NT2/D1 (cell line): ENCODE results near the gene PTPRH.

Experiments used
- DNase-seq: peaks from one replicate; pipeline ENCODE4 v3.0.0-alpha.2; 2011; ENCODE audit warnings: low read depth, low spot score
- H3K27me3 ChIP-seq: 2 replicates; pipeline ENCODE4 v1.6.0; 2011; ENCODE audit warnings: mild to moderate bottlenecking; ENCODE audit not compliant: insufficient read length, insufficient read depth
- H3K36me3 ChIP-seq: 2 replicates; pipeline ENCODE4 v1.6.1; 2011; ENCODE audit warnings: mild to moderate bottlenecking, low read length, mixed read lengths; ENCODE audit not compliant: insufficient read depth, insufficient read length
- H3K4me1 ChIP-seq: 2 replicates; pipeline ENCODE4 v1.5.1; 2011; ENCODE audit not compliant: insufficient read depth, insufficient read length
- H3K4me3 ChIP-seq: 2 replicates; pipeline ENCODE4 v1.5.1; 2011; ENCODE audit warnings: low read depth; ENCODE audit not compliant: insufficient read length
- H3K9ac ChIP-seq: 2 replicates; pipeline ENCODE4 v1.6.0; 2011; ENCODE audit warnings: low read depth; ENCODE audit not compliant: insufficient read length
- H3K9me3 ChIP-seq: 2 replicates; pipeline ENCODE4 v1.5.1; 2011; ENCODE audit warnings: mild to moderate bottlenecking, low read length; ENCODE audit not compliant: insufficient read depth
- SUZ12 ChIP-seq: IDR thresholded peaks from 2 replicates; pipeline ENCODE4 v1.6.1; 2011; ENCODE audit not compliant: insufficient read length, insufficient read depth; ENCODE audit errors: extremely low read depth
- YY1 ChIP-seq: IDR thresholded peaks from 2 replicates; pipeline ENCODE4 v1.6.1; 2011; ENCODE audit not compliant: insufficient read length, insufficient read depth
- ZNF274 ChIP-seq: IDR thresholded peaks from 2 replicates; pipeline ENCODE4 v1.6.1; 2011; ENCODE audit warnings: mild to moderate bottlenecking, low read depth, low read length

Gene PTPRH

GRCh38 chr19:55147545-55148251 is 61.6 kb downstream of the PTPRH start:
- Histone ChIP-seq H3K36me3 (peaks cover 4% of the 10 kb centered on the region), H3K9me3 (no peaks in the 10 kb centered on the region), H3K4me3 (no peak overlapping the region), H3K27me3 (no peaks in the 10 kb centered on the region), H3K9ac (peak overlapping the region; percentile 17), H3K4me1 (peaks cover 11% of the 10 kb centered on the region)
- DNase-seq: no peak
- TF ChIP-seq SUZ12: no peak
- no peak for TF ChIP-seq YY1
- no peak for TF ChIP-seq ZNF274

- Histone ChIP-seq H3K27me3 (no peaks in the 10 kb centered on the region), H3K4me1 (peaks cover 11% of the 10 kb centered on the region), H3K36me3 (peaks cover 4% of the 10 kb centered on the region), H3K4me3 (peak overlapping the region; percentile 55), H3K9me3 (no peaks in the 10 kb centered on the region), H3K9ac (peak overlapping the region; percentile 85)
- peak; percentile 56 for DNase-seq
- TF ChIP-seq YY1: no peak
- TF ChIP-seq SUZ12: no peak
- TF ChIP-seq ZNF274: no peak
Measured at GRCh38 chr19:55146705-55147273, 62.5 kb downstream of the PTPRH start.

DNA sequence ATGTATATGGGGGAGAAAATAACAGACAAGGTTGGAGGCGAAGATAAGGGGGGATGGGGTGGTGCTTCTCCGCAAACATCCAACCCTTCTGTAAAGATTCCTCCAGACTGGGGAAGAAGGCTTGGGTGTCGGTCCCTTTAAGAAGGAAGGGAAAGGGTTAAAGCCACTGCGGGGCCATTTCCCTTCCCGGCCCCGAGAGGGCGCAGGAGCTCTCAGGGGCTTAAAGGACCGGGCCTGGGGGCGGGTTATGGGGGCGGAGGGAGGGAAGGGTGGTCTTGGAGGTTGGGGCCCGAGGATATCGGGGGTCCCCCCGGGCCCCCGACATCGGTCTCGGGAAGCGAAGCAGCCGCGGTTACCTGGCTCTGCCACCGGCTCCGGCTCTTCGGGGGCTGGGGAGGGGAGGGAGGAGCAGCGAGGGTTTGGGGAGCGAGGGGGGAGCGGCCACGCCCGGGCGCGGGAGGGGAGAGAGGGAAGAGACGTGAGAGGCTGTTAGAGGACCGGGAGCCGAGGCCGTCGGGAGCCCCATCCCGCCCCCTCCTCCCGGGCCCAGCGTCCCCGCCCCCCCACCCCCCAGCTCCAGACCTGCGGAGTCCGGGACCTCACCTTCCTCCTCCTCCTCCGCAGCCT is 63.1 kb downstream of the PTPRH start:
- Histone ChIP-seq H3K9me3 (no peaks in the 10 kb centered on the region), H3K4me1 (peaks cover 11% of the 10 kb centered on the region), H3K36me3 (peaks cover 4% of the 10 kb centered on the region), H3K4me3 (peak overlapping the region; percentile 55), H3K27me3 (no peaks in the 10 kb centered on the region), H3K9ac (peak overlapping the region; percentile 85)
- TF ChIP-seq ZNF274: no peak
- TF ChIP-seq SUZ12: no peak
- no peak for TF ChIP-seq YY1
- DNase-seq: no peak

DNA sequence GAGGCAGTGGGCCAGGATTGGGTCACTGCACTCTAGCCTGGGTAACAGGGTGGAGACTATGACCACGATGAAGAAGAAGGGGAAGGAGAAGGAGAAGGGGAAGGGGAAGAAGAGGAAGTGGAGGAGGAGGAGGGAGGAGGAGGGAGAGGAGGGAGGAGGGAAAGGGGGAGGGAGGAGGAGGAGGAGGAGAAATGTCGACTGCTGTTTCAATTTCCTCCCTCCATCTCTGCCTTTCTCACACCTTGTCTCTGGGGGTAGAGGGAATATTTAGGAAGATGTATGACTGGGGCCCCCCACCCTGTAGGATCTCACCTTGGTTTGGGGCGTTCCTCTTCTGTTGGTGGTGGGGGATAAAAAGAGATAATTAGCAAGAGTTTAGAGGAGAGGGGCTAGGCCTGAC is 64.1 kb downstream of the PTPRH start:
- Histone ChIP-seq H3K4me3 (no peak overlapping the region), H3K36me3 (peaks cover 8% of the 10 kb centered on the region), H3K4me1 (peaks cover 13% of the 10 kb centered on the region), H3K27me3 (no peaks in the 10 kb centered on the region), H3K9me3 (no peaks in the 10 kb centered on the region), H3K9ac (no peak overlapping the region)
- DNase-seq: no peak
- no peak for TF ChIP-seq ZNF274
- TF ChIP-seq SUZ12: no peak
- TF ChIP-seq YY1: no peak

DNA sequence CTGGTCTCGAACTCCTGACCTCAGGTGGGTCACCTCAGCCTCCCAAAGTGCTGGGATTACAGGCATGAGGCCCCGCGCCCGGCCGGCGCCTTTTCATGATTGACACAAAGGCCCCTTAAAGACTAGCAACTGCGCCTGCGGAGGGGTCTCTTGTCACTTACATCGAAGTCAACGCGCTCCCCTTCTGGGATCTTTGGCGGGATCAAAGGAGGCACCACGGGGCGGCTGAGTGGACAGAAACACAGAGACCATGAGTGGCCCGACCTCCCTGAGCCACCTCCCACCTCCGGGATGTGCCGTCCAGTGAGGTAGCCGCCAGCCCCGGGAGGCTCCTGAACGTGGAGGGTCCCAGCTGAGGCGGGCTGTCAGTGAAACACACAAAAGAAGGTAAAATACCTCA is 67.6 kb downstream of the PTPRH start:
- no peak overlapping the region for H3K9ac ChIP-seq
- no peak overlapping the region for H3K4me3 ChIP-seq
- peaks cover 11% of the 10 kb centered on the region for H3K36me3 ChIP-seq
- no peaks in the 10 kb centered on the region for H3K9me3 ChIP-seq
- H3K4me1 ChIP-seq: peaks cover 5% of the 10 kb centered on the region
- TF ChIP-seq SUZ12 (no peak), ZNF274 (no peak), YY1 (no peak)
- DNase-seq: no peak
- no peaks in the 10 kb centered on the region for H3K27me3 ChIP-seq

- Histone ChIP-seq H3K27me3 (no peaks in the 10 kb centered on the region), H3K4me1 (peaks cover 10% of the 10 kb centered on the region)
- TF ChIP-seq YY1 (no peak), SUZ12 (no peak), ZNF274 (no peak)
Measured at GRCh38 chr19:55137915-55138314, 71.4 kb downstream of the PTPRH start.

DNA sequence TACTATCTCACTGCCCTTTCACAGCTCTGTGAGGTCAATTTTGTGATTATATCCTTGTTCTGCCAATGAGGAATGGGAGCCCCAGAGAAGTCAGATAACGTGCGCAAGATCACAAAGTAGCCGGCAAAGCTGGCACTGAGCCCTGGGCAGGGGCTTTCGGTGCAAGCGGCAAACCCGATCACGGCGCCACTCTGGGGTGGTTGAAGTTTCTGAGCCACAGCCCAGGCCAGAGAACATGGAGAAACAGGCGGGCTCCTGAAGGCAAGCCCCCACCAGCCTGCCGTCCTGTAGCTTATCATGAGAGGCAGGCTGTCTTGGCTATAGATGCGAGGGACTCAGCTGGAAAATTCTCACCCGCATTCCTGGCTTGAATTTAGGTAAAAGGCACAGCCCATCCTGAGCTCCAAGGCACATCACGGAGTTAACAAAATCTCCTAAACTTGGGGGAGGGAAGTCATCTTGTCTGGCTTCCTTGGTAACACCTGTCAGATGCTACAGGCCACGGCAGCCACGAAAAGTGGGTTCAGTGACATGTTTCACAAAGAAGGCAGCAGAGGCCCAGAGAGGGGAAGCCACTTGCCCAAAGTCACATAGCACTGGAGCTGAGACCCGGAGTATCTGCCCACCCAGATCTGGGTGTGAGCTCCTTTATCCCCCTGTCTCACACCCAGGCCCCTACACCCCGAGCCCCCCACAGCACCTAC is 72.8 kb downstream of the PTPRH start:
- DNase-seq: no peak
- Histone ChIP-seq H3K36me3 (peaks cover 36% of the 10 kb centered on the region), H3K27me3 (no peaks in the 10 kb centered on the region), H3K4me3 (no peak overlapping the region), H3K4me1 (peaks cover 10% of the 10 kb centered on the region), H3K9ac (no peak overlapping the region), H3K9me3 (no peaks in the 10 kb centered on the region)
- no peak for TF ChIP-seq YY1
- no peak for TF ChIP-seq ZNF274
- TF ChIP-seq SUZ12: no peak

More at GRCh38 chr19:55137915-55138314, 71.4 kb downstream of the PTPRH start:
- no peak overlapping the region for H3K9ac ChIP-seq
- no peak overlapping the region for H3K4me3 ChIP-seq
- no peaks in the 10 kb centered on the region for H3K9me3 ChIP-seq
- H3K36me3 ChIP-seq: peaks cover 29% of the 10 kb centered on the region
- DNase-seq: no peak
